Stomach (tissue), 4 donors: ENCODE results near the gene RNU6-1.

Experiments used
- EP300 ChIP-seq: sonication (generic); formaldehyde crosslinking; IDR thresholded peaks from one replicate; pipeline ENCODE4 v1.6.1; 2017; ENCODE audit warnings: antibody characterized with exemption
- POLR2A ChIP-seq, 4 donors: fragments of 450-650 bp; IDR thresholded peaks; one replicate each; pipeline ENCODE4 v1.6.1; 2016; ENCODE audit warnings: antibody characterized with exemption in 4 of 4, control low read depth in 2 of 4, mild to moderate bottlenecking in 1 of 4, moderate library complexity in 1 of 4
- TF ChIP-seq, protein P1 (sequence below), 7 experiments: fragments of 450-650 bp in 4 of 7; fragments of 200-600 bp in 3 of 7; sonication (generic) in 3 of 7; IDR thresholded peaks; one replicate each; pipeline ENCODE4 v1.5.1; 2016 to 2019; ENCODE audit warnings: antibody characterized with exemption in 7 of 7, control low read depth in 2 of 7, mild to moderate bottlenecking in 1 of 7

GRCh38 chr15:67832897-67833709, 6.7 kb downstream of the RNU6-1 start:
- TF ChIP-seq, protein P1, sequence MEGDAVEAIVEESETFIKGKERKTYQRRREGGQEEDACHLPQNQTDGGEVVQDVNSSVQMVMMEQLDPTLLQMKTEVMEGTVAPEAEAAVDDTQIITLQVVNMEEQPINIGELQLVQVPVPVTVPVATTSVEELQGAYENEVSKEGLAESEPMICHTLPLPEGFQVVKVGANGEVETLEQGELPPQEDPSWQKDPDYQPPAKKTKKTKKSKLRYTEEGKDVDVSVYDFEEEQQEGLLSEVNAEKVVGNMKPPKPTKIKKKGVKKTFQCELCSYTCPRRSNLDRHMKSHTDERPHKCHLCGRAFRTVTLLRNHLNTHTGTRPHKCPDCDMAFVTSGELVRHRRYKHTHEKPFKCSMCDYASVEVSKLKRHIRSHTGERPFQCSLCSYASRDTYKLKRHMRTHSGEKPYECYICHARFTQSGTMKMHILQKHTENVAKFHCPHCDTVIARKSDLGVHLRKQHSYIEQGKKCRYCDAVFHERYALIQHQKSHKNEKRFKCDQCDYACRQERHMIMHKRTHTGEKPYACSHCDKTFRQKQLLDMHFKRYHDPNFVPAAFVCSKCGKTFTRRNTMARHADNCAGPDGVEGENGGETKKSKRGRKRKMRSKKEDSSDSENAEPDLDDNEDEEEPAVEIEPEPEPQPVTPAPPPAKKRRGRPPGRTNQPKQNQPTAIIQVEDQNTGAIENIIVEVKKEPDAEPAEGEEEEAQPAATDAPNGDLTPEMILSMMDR (IDR thresholded peaks at IDR 0.05) = no peak
- TF ChIP-seq POLR2A (IDR thresholded peaks at IDR 0.05) (no peak), EP300 (no peak)
